Omental fat pad (tissue), 4 donors: ENCODE measurements around the gene PROX1. TPM values are rescaled to one million over a fixed set of nuclear protein-coding genes. Genes with fewer than 3 reads are reported as not detected.

Experiments
- ATAC-seq: fragments of 150-250 bp; one replicate; pipeline ENCODE4 v1.9.1; 2016; ENCODE audit warnings: mild to moderate bottlenecking, moderate library complexity; ENCODE audit not compliant: low FRiP score
- DNase-seq: peaks from one replicate; pipeline ENCODE4 v3.0.0-alpha.2; 2019; ENCODE audit warnings: low spot score
- CTCF ChIP-seq, 3 donors: fragments of 450-650 bp; IDR thresholded peaks; one replicate each; pipeline ENCODE4 v1.5.1; 2016 to 2017; ENCODE audit warnings: antibody characterized with exemption in 3 of 3, mild to moderate bottlenecking in 3 of 3, moderate library complexity in 2 of 3
- total RNA-seq, 4 donors: library from RNA; depleted of rRNA; stranded (reverse); fragments of >200 nt; gene quantifications; one replicate each; pipeline ENCODE4 v1.1.0, GENCODE V29; 2016

Gene PROX1
- total RNA-seq, 4 donors from 2014 or later, result 0.96 to 8.4 (median 4.6) TPM

DNA sequence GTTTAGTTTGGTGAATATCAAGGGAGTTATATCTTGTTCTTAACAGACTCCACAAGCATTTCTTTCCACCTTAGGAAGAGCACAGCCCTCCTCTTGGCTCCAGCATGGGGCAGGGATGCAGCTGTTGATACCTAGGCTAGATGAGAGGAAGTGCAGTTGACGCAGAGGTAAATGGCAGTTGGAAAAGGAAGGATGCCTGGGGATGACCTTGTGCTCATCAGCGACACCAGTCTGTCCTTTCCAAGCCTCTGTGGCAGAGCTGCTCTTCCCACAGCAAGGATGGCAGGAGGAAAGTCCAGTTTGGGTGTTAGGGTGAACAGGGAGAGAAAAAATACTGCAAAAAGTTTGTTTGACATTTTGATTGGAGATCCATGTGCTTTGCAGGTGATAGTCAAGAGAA, 6.2 kb downstream of the PROX1 start:
- no peak for TF ChIP-seq CTCF (IDR thresholded peaks at IDR 0.05)
- no peak for DNase-seq
- no peak for ATAC-seq

DNA sequence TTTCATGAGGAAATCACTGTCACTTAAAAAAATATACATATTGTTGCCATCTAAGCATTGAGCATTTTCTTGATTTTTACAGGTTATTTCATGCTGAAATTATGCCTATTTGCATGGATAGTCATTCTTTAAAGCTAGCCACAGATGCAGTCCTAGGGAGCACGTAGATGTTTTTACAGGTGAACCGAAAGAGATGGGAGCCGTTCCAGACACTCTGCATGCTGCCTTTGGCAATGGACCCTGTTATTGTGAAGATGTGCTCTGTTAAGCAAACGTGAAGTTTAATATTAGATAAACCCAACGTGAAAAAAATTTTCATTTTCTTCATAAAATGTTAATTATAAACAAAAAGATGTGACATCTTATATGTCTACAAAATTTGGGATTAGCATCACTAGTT, 7.1 kb downstream of the PROX1 start:
- no peak for TF ChIP-seq CTCF (IDR thresholded peaks at IDR 0.05)
- ATAC-seq (no peak), DNase-seq (no peak)

DNA sequence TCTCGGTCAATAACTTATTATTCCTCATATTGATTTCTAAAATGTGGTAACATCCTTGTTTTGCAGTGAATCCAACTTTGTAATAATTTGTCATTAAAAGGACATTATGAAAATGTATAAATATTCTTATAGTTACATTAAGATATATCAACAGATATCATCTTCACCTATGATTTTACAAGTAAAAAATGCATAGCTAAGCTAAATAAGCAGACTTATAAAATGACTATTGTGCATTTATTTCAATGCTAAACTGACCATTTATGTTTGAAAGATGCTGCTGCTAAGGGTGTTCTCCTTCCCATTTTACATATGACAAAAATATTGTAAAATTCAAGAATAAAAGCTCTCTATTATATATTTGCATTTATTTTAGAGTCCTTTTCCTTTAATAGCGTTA, 7.8 kb downstream of the PROX1 start:
- DNase-seq, result no peak
- no peak for ATAC-seq
- TF ChIP-seq CTCF (IDR thresholded peaks at IDR 0.05), result no peak

DNA sequence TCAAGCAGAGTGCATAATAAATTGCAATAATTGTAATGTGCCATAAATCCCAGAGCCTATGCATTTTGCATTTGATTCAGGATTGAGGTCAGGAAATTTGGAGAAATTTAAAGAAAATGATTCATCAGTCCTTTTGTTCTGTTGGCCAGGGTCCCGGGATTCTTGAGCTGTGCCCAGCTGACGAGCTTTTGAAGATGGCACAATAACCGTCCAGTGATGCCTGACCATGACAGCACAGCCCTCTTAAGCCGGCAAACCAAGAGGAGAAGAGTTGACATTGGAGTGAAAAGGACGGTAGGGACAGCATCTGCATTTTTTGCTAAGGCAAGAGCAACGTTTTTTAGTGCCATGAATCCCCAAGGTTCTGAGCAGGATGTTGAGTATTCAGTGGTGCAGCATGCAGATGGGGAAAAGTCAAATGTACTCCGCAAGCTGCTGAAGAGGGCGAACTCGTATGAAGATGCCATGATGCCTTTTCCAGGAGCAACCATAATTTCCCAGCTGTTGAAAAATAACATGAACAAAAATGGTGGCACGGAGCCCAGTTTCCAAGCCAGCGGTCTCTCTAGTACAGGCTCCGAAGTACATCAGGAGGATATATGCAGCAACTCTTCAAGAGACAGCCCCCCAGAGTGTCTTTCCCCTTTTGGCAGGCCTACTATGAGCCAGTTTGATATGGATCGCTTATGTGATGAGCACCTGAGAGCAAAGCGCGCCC, 8.7 kb downstream of the PROX1 start:
- DNase-seq (no peak), ATAC-seq (no peak)
- TF ChIP-seq CTCF (IDR thresholded peaks at IDR 0.05), result no peak

DNA sequence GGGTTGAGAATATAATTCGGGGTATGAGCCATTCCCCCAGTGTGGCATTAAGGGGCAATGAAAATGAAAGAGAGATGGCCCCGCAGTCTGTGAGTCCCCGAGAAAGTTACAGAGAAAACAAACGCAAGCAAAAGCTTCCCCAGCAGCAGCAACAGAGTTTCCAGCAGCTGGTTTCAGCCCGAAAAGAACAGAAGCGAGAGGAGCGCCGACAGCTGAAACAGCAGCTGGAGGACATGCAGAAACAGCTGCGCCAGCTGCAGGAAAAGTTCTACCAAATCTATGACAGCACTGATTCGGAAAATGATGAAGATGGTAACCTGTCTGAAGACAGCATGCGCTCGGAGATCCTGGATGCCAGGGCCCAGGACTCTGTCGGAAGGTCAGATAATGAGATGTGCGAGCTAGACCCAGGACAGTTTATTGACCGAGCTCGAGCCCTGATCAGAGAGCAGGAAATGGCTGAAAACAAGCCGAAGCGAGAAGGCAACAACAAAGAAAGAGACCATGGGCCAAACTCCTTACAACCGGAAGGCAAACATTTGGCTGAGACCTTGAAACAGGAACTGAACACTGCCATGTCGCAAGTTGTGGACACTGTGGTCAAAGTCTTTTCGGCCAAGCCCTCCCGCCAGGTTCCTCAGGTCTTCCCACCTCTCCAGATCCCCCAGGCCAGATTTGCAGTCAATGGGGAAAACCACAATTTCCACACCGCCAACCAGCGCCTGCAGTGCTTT, 9.4 kb downstream of the PROX1 start:
- no peak for TF ChIP-seq CTCF (IDR thresholded peaks at IDR 0.05)
- ATAC-seq (no peak), DNase-seq (no peak)

- DNase-seq (no peak), ATAC-seq (no peak)
- no peak for TF ChIP-seq CTCF (IDR thresholded peaks at IDR 0.05)
Observed at GRCh38 chr1:213997772-213998107, 10.0 kb downstream of the PROX1 start.

- DNase-seq (no peak), ATAC-seq (no peak)
- TF ChIP-seq CTCF (IDR thresholded peaks at IDR 0.05), result no peak
Observed at GRCh38 chr1:213998785-213999184, 11.0 kb downstream of the PROX1 start.
